Ishikawa (cell line): ENCODE measurements around the gene CCDC183.

Experiments used
- EGR1 ChIP-seq: IDR thresholded peaks from 2 replicates; pipeline ENCODE4 v1.6.1; 2012
- FOXM1 ChIP-seq: IDR thresholded peaks from 2 replicates; pipeline ENCODE4 v1.6.1; 2012; ENCODE audit warnings: low read depth, borderline replicate concordance
- TAF1 ChIP-seq: IDR thresholded peaks from 2 replicates; pipeline ENCODE4 v1.6.1; 2012; ENCODE audit warnings: low read depth, mild to moderate bottlenecking
- YY1 ChIP-seq: IDR thresholded peaks from 2 replicates; pipeline ENCODE4 v1.6.1; 2012; ENCODE audit warnings: low read depth
- ZBTB7A ChIP-seq: IDR thresholded peaks from 2 replicates; pipeline ENCODE4 v1.6.1; 2012; ENCODE audit warnings: low read depth

DNA sequence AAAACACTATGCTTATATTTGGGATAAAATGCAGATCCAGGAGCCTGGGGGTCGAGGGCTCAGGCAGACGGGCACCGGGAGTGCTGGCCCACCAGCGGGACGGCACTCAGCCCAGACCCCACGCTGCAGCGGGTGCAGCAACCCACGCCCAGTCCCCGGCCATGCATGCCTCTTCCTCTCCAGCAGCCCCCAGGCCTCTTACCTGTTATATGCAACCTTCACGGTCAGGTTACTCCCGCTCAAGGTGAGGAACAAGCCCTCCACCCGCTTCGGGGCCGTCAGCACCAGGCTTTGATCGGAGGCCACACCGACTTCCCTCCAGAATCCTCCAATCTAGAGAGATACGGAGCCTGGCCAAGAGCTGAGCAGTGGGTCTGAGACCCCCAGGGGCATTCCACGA lies 39.3 kb upstream of the CCDC183 start:
- TF ChIP-seq YY1 (no peak), TAF1 (no peak), ZBTB7A (no peak), FOXM1 (no peak), EGR1 (no peak)
